GM18951 (cell line): ENCODE measurements around the gene FAM76A.

Source experiments
- POLR2A ChIP-seq: IDR thresholded peaks from 4 replicates; pipeline ENCODE4 v1.6.1; 2011; ENCODE audit warnings: mild to moderate bottlenecking; ENCODE audit not compliant: insufficient read length, insufficient read depth; ENCODE audit errors: extremely low read depth
- in situ Hi-C: fragments of 300-500 bp; cut with MboI; formaldehyde crosslinking; loops from one replicate; pipeline ENCODE4 v1.12.0; 2022; ENCODE audit warnings: low sequenced_read_pairs, mixed read lengths, inconsistent platforms; ENCODE audit not compliant: unreplicated experiment

The FAM76A gene

GRCh38 chr1:27811741-27812500 lies 86.2 kb downstream of the FAM76A start:
- TF ChIP-seq POLR2A: no peak
- in situ Hi-C loops: no loop called here
